Muscle of leg (tissue), 11 donors: ENCODE measurements around the gene TNFAIP3. TPM values are rescaled to one million over a fixed set of nuclear protein-coding genes. Genes with fewer than 3 reads are reported as not detected.
A peak's percentile ranks its signal among the peaks of the same experiment; 100 is the strongest.

Experiments used
- DNase-seq: peaks from one replicate; pipeline ENCODE4 v3.0.0; 2013
- H3K27ac ChIP-seq: one replicate; pipeline ENCODE4 v1.5.1; 2013; ENCODE audit warnings: mild to moderate bottlenecking, low read length, control low read depth
- H3K27me3 ChIP-seq: one replicate; pipeline ENCODE4 v1.6.1; 2013; ENCODE audit warnings: low read length; ENCODE audit not compliant: control insufficient read depth, insufficient read depth
- H3K36me3 ChIP-seq: one replicate; pipeline ENCODE4 v1.6.1; 2013; ENCODE audit warnings: low read length; ENCODE audit not compliant: control insufficient read depth, insufficient read depth
- H3K4me1 ChIP-seq: one replicate; pipeline ENCODE4 v1.6.1; 2013; ENCODE audit warnings: low read length; ENCODE audit not compliant: control insufficient read depth, insufficient read depth
- H3K4me3 ChIP-seq: one replicate; pipeline ENCODE4 v1.5.1; 2013; ENCODE audit warnings: low read length, control low read depth
- H3K9me3 ChIP-seq: replicated peaks from 2 replicates; pipeline ENCODE4 v1.6.1; 2013; ENCODE audit warnings: low read depth, low read length; ENCODE audit not compliant: control insufficient read depth
- WGBS: methylation state at CpG from one replicate; pipeline ENCODE4 v1.1.5; 2013; ENCODE audit warnings: missing lambda C conversion rate; ENCODE audit not compliant: insufficient coverage; 5-methylcytosine and 5-hydroxymethylcytosine counted together
- polyA plus RNA-seq, 8 donors: library from polyadenylated mRNA; unstranded; fragments of 120-200 nt; gene quantifications; one replicate each; pipeline versions ENCODE4 v1.2.1 to v1.2.3, GENCODE V29; 2013; ENCODE audit warnings: inconsistent platforms in 1 of 8, low replicate concordance in 1 of 8; ENCODE audit not compliant: insufficient read length in 8 of 8, insufficient read depth in 1 of 8
- total RNA-seq: library from RNA; stranded (reverse); fragments of 120-200 nt; gene quantifications from one replicate; pipeline ENCODE4 v1.2.4, GENCODE V29; 2013

Gene TNFAIP3
- total and polyA plus RNA-seq, 9 donors = 6.6 to 14.7 (median 11.7) TPM

GRCh38 chr6:137896647-137897046 is 29.6 kb downstream of the TNFAIP3 start:
- Histone ChIP-seq H3K27me3 (no peaks in the 10 kb centered on the region), H3K4me3 (no peak overlapping the region), H3K36me3 (no peaks in the 10 kb centered on the region), H3K27ac (no peak overlapping the region), H3K4me1 (no peaks in the 10 kb centered on the region), H3K9me3 (no peaks in the 10 kb centered on the region)
- WGBS = no CpG with 5 or more reads among the region's 3 CpGs
- no peak for DNase-seq

DNA sequence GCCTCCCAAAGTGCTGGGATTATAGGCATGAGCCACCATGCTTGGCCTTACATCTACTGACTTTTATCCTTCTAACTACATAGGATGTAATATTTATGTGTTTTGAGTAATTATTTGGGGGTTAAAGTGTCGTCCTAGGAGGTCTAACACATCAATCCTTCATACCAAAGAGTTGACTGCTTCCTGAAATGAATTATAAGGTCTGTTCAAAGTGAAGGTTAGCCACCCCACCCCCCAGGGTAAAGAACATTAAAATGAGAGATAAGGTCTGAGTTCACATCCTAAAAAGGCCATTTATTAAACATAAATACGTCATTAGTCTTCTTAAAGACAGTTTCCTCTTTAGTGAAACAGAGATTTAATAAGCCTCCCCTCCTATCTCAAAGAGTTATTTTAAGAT is 33.8 kb downstream of the TNFAIP3 start:
- Histone ChIP-seq H3K4me1 (peaks cover 3% of the 10 kb centered on the region), H3K27me3 (no peaks in the 10 kb centered on the region), H3K4me3 (no peak overlapping the region), H3K27ac (no peak overlapping the region), H3K9me3 (no peaks in the 10 kb centered on the region), H3K36me3 (no peaks in the 10 kb centered on the region)
- DNase-seq = no peak
- no CpG with 5 or more reads among the region's 2 CpGs for WGBS

DNA sequence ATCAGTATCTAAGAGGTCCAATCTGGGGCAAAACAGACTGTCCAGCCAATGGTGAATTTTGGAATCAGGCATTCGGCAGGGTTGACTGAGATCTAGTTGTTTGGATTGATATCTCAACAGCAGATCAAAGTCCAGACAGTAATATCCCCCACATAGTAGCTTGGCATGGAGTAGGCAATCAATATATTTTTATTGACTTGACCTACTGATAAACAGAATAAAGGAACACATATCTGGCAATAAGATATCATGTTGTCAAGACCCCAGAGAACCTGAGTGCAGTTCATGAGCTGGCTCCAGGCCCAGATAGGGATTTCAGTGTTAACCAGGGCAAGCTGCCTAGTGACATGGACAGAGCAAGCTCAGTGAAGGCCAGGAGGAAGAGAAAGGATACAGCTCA is 34.4 kb downstream of the TNFAIP3 start:
- DNase-seq = no peak
- H3K9me3 ChIP-seq = no peaks in the 10 kb centered on the region
- peaks cover 3% of the 10 kb centered on the region for H3K4me1 ChIP-seq
- no peak overlapping the region for H3K27ac ChIP-seq
- no peaks in the 10 kb centered on the region for H3K36me3 ChIP-seq
- H3K27me3 ChIP-seq = no peaks in the 10 kb centered on the region
- no CpG with 5 or more reads among the region's 1 CpG for WGBS
- no peak overlapping the region for H3K4me3 ChIP-seq

DNA sequence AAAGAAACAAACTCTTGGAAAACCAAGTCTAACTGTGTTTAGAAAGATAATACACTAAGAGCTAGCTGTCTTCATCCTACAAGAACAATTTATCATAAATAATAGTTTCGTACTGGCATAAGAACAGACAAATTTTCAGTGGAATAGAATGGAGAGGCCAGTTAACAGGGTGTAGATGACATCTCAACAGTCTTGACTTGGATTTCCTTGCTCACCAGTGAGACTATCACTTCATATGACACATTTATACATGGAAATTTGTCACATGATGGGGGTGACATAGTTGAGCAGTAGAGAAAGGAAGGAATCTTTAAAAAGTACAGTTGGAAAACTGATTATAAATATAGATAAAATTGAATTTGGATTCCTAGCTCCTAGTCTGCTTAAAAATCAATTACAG is 35.6 kb downstream of the TNFAIP3 start:
- no peak overlapping the region for H3K27ac ChIP-seq
- no peaks in the 10 kb centered on the region for H3K9me3 ChIP-seq
- no peaks in the 10 kb centered on the region for H3K27me3 ChIP-seq
- no peak for DNase-seq
- peaks cover 3% of the 10 kb centered on the region for H3K4me1 ChIP-seq
- H3K4me3 ChIP-seq = no peak overlapping the region
- WGBS = no CpG with 5 or more reads among the region's 1 CpG
- H3K36me3 ChIP-seq = no peaks in the 10 kb centered on the region

GRCh38 chr6:137903274-137903932 is 36.3 kb downstream of the TNFAIP3 start:
- Histone ChIP-seq H3K4me1 (peaks cover 3% of the 10 kb centered on the region), H3K9me3 (no peaks in the 10 kb centered on the region), H3K36me3 (no peaks in the 10 kb centered on the region), H3K4me3 (no peak overlapping the region), H3K27me3 (no peaks in the 10 kb centered on the region), H3K27ac (no peak overlapping the region)
- WGBS = no CpG with 5 or more reads among the region's 7 CpGs
- no peak for DNase-seq

DNA sequence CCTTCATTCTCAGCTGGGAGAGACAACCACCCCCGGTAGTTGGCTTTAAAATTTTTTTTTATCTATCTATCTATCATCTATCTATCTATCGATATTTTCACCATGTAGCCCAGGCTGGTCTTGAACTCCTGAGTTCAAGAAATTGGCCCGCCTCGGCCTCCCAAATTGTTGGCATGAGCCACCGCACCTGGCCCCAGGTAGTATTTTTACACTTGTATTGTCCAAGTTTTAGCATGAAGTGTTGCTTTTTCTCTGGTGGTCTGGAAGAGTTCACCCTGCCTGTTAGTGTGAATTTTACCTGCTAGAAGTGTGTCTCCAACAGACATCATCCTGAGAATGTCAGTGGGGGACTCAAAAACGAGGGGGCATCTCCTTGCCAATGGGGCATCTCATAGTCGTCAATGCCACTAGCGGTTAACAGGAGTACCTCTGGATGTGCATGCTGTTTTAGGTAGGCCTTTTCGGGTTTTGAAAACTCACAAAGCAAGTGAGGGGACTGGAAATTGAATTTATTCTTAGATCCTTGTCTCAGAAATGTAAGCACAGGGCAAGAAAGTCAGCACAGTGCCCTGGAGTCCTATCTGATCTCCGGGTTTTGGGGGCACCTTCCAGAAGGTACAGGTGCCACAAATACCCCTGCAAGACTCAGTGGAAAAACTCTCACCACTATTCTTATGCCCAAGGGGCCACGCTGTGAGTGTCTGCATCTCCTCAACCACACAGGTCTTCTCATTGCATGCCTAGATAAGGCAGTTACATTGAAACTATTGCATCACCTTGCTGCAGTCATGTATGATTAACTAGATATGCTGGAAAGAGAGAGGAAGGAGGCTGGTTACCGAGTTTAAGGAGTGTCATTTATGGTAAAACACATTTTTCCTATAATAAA is 37.1 kb downstream of the TNFAIP3 start:
- H3K36me3 ChIP-seq = no peaks in the 10 kb centered on the region
- no peak overlapping the region for H3K27ac ChIP-seq
- no peak overlapping the region for H3K4me3 ChIP-seq
- no peaks in the 10 kb centered on the region for H3K27me3 ChIP-seq
- DNase-seq = no peak
- H3K9me3 ChIP-seq = no peaks in the 10 kb centered on the region
- WGBS = 73% methylated on average over 5 of the region's 12 CpGs
- H3K4me1 ChIP-seq = peaks cover 3% of the 10 kb centered on the region

- H3K4me1 ChIP-seq = peaks cover 3% of the 10 kb centered on the region
- H3K27me3 ChIP-seq = no peaks in the 10 kb centered on the region
- peak; percentile 30 for DNase-seq
- no peaks in the 10 kb centered on the region for H3K36me3 ChIP-seq
- H3K4me3 ChIP-seq = no peak overlapping the region
- no peaks in the 10 kb centered on the region for H3K9me3 ChIP-seq
- no peak overlapping the region for H3K27ac ChIP-seq
- 52% methylated on average over 2 of the region's 11 CpGs for WGBS
These were observed 38.0 kb downstream of the TNFAIP3 start for GRCh38 chr6:137904822-137905617.

DNA sequence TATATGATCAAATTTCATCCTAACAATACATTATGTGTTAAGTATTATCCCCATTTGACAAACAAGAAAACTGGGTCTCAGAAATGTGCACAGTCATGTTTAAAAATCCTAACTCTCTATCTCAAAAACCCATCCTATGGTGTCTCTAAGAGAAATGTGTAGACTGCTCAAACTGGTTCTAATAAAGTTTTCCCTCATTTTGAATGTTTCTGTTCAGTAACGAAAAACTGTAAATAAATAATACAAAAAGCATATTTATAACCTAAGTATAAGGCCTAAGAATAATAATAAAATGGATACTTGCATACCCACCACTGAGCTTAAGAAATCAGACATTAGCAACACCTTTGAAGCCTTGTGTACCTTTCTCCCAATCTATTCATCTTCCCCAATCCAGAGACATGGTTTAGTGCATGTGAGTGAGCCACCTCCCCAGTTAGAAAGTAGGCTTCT is 39.0 kb downstream of the TNFAIP3 start:
- H3K27ac ChIP-seq = no peak overlapping the region
- no peak overlapping the region for H3K4me3 ChIP-seq
- H3K36me3 ChIP-seq = no peaks in the 10 kb centered on the region
- DNase-seq = no peak
- WGBS = no CpG with 5 or more reads among the region's 1 CpG
- peaks cover 4% of the 10 kb centered on the region for H3K4me1 ChIP-seq
- H3K9me3 ChIP-seq = no peaks in the 10 kb centered on the region
- H3K27me3 ChIP-seq = no peaks in the 10 kb centered on the region

- no peak for DNase-seq
- H3K4me1 ChIP-seq = peaks cover 4% of the 10 kb centered on the region
- no CpG with 5 or more reads among the region's 2 CpGs for WGBS
- no peak overlapping the region for H3K27ac ChIP-seq
- H3K27me3 ChIP-seq = no peaks in the 10 kb centered on the region
- H3K36me3 ChIP-seq = no peaks in the 10 kb centered on the region
- H3K9me3 ChIP-seq = no peaks in the 10 kb centered on the region
- no peak overlapping the region for H3K4me3 ChIP-seq
These were observed 40.1 kb downstream of the TNFAIP3 start for GRCh38 chr6:137907170-137907569.

GRCh38 chr6:137909533-137909932 is 42.5 kb downstream of the TNFAIP3 start:
- Histone ChIP-seq H3K4me1 (peaks cover 4% of the 10 kb centered on the region), H3K4me3 (no peak overlapping the region), H3K27me3 (no peaks in the 10 kb centered on the region), H3K36me3 (no peaks in the 10 kb centered on the region), H3K27ac (no peak overlapping the region), H3K9me3 (no peaks in the 10 kb centered on the region)
- WGBS = 64% methylated on average over 1 of the region's 3 CpGs
- no peak for DNase-seq
